ENCODE results near the gene TENM4.
"Not testable (repeated sequence)": the region's sequence is repeated elsewhere in the genome, so short reads cannot be mapped to it uniquely, and the experiment has no call there.

Gene TENM4

GRCh38 chr11:78845496-78845895 lies 595.3 kb downstream of the TENM4 start:
- no peak for DNase-seq (ENCODE audit: low read depth)

- DNase-seq (ENCODE audit: low read depth) = no peak
Observed at GRCh38 chr11:78841456-78842060, 599.3 kb downstream of the TENM4 start.

GRCh38 chr11:78840623-78841022 lies 600.2 kb downstream of the TENM4 start:
- DNase-seq (ENCODE audit: low read depth) = no peak

- no peak for DNase-seq (ENCODE audit: low read depth)
Observed at GRCh38 chr11:78840200-78840599, 600.6 kb downstream of the TENM4 start.

GRCh38 chr11:78838417-78838816 lies 602.4 kb downstream of the TENM4 start:
- no peak for DNase-seq (ENCODE audit: low read depth)

GRCh38 chr11:78835646-78836045 lies 605.2 kb downstream of the TENM4 start:
- no peak for DNase-seq (ENCODE audit: low read depth)

- DNase-seq (ENCODE audit: low read depth) = no peak
Observed at GRCh38 chr11:78834886-78835285, 605.9 kb downstream of the TENM4 start.

- no peak for DNase-seq (ENCODE audit: low read depth)
Observed at GRCh38 chr11:78833237-78833636, 607.6 kb downstream of the TENM4 start.

GRCh38 chr11:78832226-78832947 lies 608.4 kb downstream of the TENM4 start:
- DNase-seq (ENCODE audit: low read depth) = no peak

GRCh38 chr11:78831571-78831970 lies 609.3 kb downstream of the TENM4 start:
- DNase-seq (ENCODE audit: low read depth) = no peak

GRCh38 chr11:78830277-78830819 lies 610.5 kb downstream of the TENM4 start:
- no peak for DNase-seq (ENCODE audit: low read depth)

- DNase-seq (ENCODE audit: low read depth) = no peak
Observed at GRCh38 chr11:78829146-78829545, 611.7 kb downstream of the TENM4 start.

- no peak for DNase-seq (ENCODE audit: low read depth)
Observed at GRCh38 chr11:78828676-78829075, 612.2 kb downstream of the TENM4 start.

GRCh38 chr11:78827291-78827690 lies 613.5 kb downstream of the TENM4 start:
- not testable (repeated sequence) for DNase-seq (ENCODE audit: low read depth)

- DNase-seq (ENCODE audit: low read depth) = no peak
Observed at GRCh38 chr11:78825591-78826020, 615.2 kb downstream of the TENM4 start.

GRCh38 chr11:78823588-78823987 lies 617.2 kb downstream of the TENM4 start:
- DNase-seq (ENCODE audit: low read depth) = no peak

- DNase-seq (ENCODE audit: low read depth) = no peak
Observed at GRCh38 chr11:78822931-78823423, 617.9 kb downstream of the TENM4 start.

GRCh38 chr11:78821371-78822306 lies 619.2 kb downstream of the TENM4 start:
- no peak for DNase-seq (ENCODE audit: low read depth)

- DNase-seq (ENCODE audit: low read depth) = no peak
Observed at GRCh38 chr11:78820741-78821140, 620.1 kb downstream of the TENM4 start.

GRCh38 chr11:78818201-78818600 lies 622.6 kb downstream of the TENM4 start:
- no peak for DNase-seq (ENCODE audit: low read depth)

GRCh38 chr11:78815831-78816230 lies 625.0 kb downstream of the TENM4 start:
- no peak for DNase-seq (ENCODE audit: low read depth)
